LNCaP clone FGC (cell line): ENCODE results near the gene PABPN1.

Experiments used
- DNase-seq: peaks from one replicate; pipeline ENCODE4 v3.0.0-alpha.2; 2011; ENCODE audit warnings: low read depth
- H3K4me3 ChIP-seq: 2 replicates; pipeline ENCODE4 v1.5.1; 2011; ENCODE audit warnings: mild to moderate bottlenecking, low read depth, low read length, control low read depth
- CTCF ChIP-seq: IDR thresholded peaks from 2 replicates; pipeline ENCODE4 v1.5.1; 2012; ENCODE audit warnings: mild to moderate bottlenecking; ENCODE audit not compliant: control insufficient read depth, insufficient read depth; ENCODE audit errors: extremely low read depth

The PABPN1 gene

GRCh38 chr14:23299211-23299957, 21.9 kb upstream of the PABPN1 start:
- no peak for DNase-seq
- no peak overlapping the region for H3K4me3 ChIP-seq
- peak; percentile 55 for TF ChIP-seq CTCF

GRCh38 chr14:23299986-23300686, 21.1 kb upstream of the PABPN1 start:
- no peak for TF ChIP-seq CTCF
- no peak for DNase-seq
- H3K4me3 ChIP-seq: peak overlapping the region; percentile 72

- peak overlapping the region; percentile 72 for H3K4me3 ChIP-seq
- no peak for TF ChIP-seq CTCF
- DNase-seq: no peak
These were observed 20.5 kb upstream of the PABPN1 start for GRCh38 chr14:23300687-23301223.

- DNase-seq: peak; percentile 94
- peak; percentile 94 for TF ChIP-seq CTCF
- peak overlapping the region; percentile 72 for H3K4me3 ChIP-seq
These were observed 19.8 kb upstream of the PABPN1 start for GRCh38 chr14:23301288-23301968.

GRCh38 chr14:23301969-23302289, 19.3 kb upstream of the PABPN1 start:
- peak overlapping the region; percentile 58 for H3K4me3 ChIP-seq
- no peak for TF ChIP-seq CTCF

GRCh38 chr14:23302290-23303225, 18.7 kb upstream of the PABPN1 start, which contains the start of gene PPP1R3E:
Gene PPP1R3E, minus strand, starts transcription at chr14:23302859. Its CDS starts 283 bp downstream, at chr14:23302576.
- peak within 1 kb of the TSS; percentile 58 for H3K4me3 ChIP-seq
- no peak for TF ChIP-seq CTCF
- no peak for DNase-seq

More at GRCh38 chr14:23301969-23302289, 19.3 kb upstream of the PABPN1 start:
- DNase-seq: no peak
